ENCODE results near the gene WDFY2. TPM values are rescaled to one million over a fixed set of nuclear protein-coding genes. Genes with fewer than 3 reads are reported as not detected.

WDFY2 gene
- total and polyA plus RNA-seq, 2 experiments from 2014 or later, result 11.4 to 24.0 TPM

DNA sequence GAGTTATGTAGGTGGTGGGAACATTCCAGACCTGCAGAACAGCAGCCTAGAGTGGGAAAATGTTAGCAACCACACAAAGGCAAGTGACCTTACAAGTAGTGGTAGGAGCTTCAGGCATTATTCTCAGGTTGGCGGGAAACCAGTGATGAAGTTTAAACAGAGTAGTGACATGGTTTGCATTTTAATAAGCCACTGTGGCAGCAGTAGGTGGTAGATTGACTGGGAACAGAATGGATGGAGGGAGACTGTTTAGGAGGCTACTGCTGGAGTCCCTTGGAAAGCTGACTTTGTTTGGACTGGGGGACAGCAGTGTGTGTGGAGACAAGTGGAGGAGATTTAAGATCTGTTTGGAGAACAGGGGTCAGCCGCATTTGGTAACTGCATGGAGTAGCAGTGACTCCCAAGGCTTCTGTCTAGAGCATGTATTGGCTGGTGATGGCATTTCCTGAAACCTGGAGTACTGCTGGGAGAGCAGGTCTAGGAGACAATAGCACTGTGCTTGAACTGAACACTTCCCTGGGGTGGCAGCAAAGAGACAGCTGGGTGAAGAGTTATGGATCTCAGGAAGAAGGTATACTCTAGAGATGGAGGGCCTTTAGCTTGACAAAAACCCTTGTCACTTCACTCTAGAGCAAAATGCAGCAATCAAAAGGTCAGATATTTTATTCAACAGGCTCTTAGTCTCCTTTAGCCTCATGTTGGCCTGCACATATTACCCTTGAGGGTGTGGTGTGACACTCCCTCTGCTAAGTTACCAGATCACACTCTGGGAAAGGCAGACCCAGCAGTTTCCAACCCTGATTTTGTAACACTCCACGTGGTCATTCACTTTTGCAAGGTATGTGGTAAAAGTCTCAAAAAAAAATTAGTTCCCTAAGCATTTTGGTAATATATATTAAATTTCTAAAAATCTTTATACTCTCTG, 149.4 kb downstream of the WDFY2 start:
- Histone ChIP-seq H3K36me3 (ENCODE audit: insufficient read depth) (0 out of 2 replicates have a peak, but pooled peaks cover 4% of the 10 kb centered on the region), H3K9me2 (ENCODE audit: insufficient read depth) (no peaks in the 10 kb centered on the region), H4K20me1 (replicated peaks; ENCODE audit: insufficient read depth) (peaks cover 2% of the 10 kb centered on the region; the same call in 1 of the 2 replicates), H3F3A (replicated peaks; ENCODE audit: low read depth) (no peaks in the 10 kb centered on the region), H3K27me3 (ENCODE audit: insufficient read depth) (no peaks in the 10 kb centered on the region), H3K4me3 (no peak overlapping the region), H3K4me2 (no peak overlapping the region), H3K4me1 (ENCODE audit: insufficient read depth) (no peaks in the 10 kb centered on the region; the same call in 1 of the 2 replicates), H3K79me2 (replicated peaks; ENCODE audit: insufficient read depth) (no peaks in the 10 kb centered on the region), H2AFZ (no peak overlapping the region), H3K27ac (ENCODE audit: low read depth) (no peak overlapping the region)
- H3K9me3 Mint-ChIP-seq, result no peaks in the 10 kb centered on the region
- peak; percentile 43 for ATAC-seq
- peak overlapping the region; percentile 35; the same call in 1 of the 2 replicates for H3K27ac Mint-ChIP-seq
- DNase-seq (ENCODE audit: low spot score), result peak; percentile 12
- no peak for TF ChIP-seq ZNF331 (CRISPR knock-in tag; IDR thresholded peaks at IDR 0.05; ENCODE audit: low read depth)
- TF ChIP-seq NANOG (IDR thresholded peaks at IDR 0.05; ENCODE audit: borderline replicate concordance), result no peak
- TF ChIP-seq, protein P1, sequence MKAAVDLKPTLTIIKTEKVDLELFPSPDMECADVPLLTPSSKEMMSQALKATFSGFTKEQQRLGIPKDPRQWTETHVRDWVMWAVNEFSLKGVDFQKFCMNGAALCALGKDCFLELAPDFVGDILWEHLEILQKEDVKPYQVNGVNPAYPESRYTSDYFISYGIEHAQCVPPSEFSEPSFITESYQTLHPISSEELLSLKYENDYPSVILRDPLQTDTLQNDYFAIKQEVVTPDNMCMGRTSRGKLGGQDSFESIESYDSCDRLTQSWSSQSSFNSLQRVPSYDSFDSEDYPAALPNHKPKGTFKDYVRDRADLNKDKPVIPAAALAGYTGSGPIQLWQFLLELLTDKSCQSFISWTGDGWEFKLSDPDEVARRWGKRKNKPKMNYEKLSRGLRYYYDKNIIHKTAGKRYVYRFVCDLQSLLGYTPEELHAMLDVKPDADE (IDR thresholded peaks at IDR 0.05), result no peak
- no peak for TF ChIP-seq STAT1 (IDR thresholded peaks at IDR 0.05; ENCODE audit: unreplicated experiment)
- TF ChIP-seq POLR2AphosphoS5 (IDR thresholded peaks at IDR 0.05; ENCODE audit: low read depth), result no peak
- no peak for TF ChIP-seq EZH2 (IDR thresholded peaks at IDR 0.05; ENCODE audit: low read depth, unreplicated experiment)
- no peak for TF ChIP-seq CREB1 (CRISPR knock-in tag; IDR thresholded peaks at IDR 0.05; ENCODE audit: low read depth)
- no peak for TF ChIP-seq ZNF462 (CRISPR knock-in tag; IDR thresholded peaks at IDR 0.05)
- TF ChIP-seq JUNB (IDR thresholded peaks at IDR 0.05; ENCODE audit: unreplicated experiment), result no peak
- TF ChIP-seq REST (IDR thresholded peaks at IDR 0.05; ENCODE audit: unreplicated experiment), result no peak
- TF ChIP-seq ZNF114 (CRISPR knock-in tag; IDR thresholded peaks at IDR 0.05), result no peak
- TF ChIP-seq CTCF (conservative IDR thresholded peaks at IDR 0.05; ENCODE audit: low read depth in 2 of 2), result no peak
- TF ChIP-seq EZH2phosphoT487 (IDR thresholded peaks at IDR 0.05; ENCODE audit: unreplicated experiment), result no peak
- H3K36me3 Mint-ChIP-seq (ENCODE audit: low read depth), result peaks cover 7% of the 10 kb centered on the region
- peaks cover 8% of the 10 kb centered on the region for H3K4me1 Mint-ChIP-seq
- H3K4me3 Mint-ChIP-seq, result no peak overlapping the region
- H3K27me3 Mint-ChIP-seq (ENCODE audit: insufficient read depth, low read depth, poor library complexity), result peaks cover 4% of the 10 kb centered on the region
